Trophoblast cell (in vitro differentiated cells and primary cell): ENCODE results near the gene DDX56.

Source experiments
- DNase-seq, 2 donors: peaks; one replicate each; pipeline ENCODE4 v3.0.0-alpha.2; 2016
- H2AFZ ChIP-seq: 2 replicates; pipeline ENCODE4 v1.6.1; 2013; ENCODE audit warnings: low read length, moderate library complexity, mild to moderate bottlenecking; ENCODE audit not compliant: insufficient read depth, poor library complexity
- H2AK5ac ChIP-seq: 2 replicates; pipeline ENCODE4 v1.6.1; 2013; ENCODE audit warnings: mild to moderate bottlenecking, low read length
- H2BK120ac ChIP-seq: 2 replicates; pipeline ENCODE4 v1.6.1; 2013; ENCODE audit warnings: low read length, mild to moderate bottlenecking, moderate library complexity; ENCODE audit not compliant: insufficient read depth, poor library complexity
- H2BK12ac ChIP-seq: 2 replicates; pipeline ENCODE4 v1.6.1; 2013; ENCODE audit warnings: mild to moderate bottlenecking, low read length, moderate library complexity
- H2BK5ac ChIP-seq: 2 replicates; pipeline ENCODE4 v1.6.1; 2013; ENCODE audit warnings: low read length, low read depth, moderate library complexity, mild to moderate bottlenecking; ENCODE audit not compliant: poor library complexity
- H3K14ac ChIP-seq: 2 replicates; pipeline ENCODE4 v1.6.1; 2013; ENCODE audit warnings: mild to moderate bottlenecking, low read length
- H3K18ac ChIP-seq: 2 replicates; pipeline ENCODE4 v1.6.1; 2013; ENCODE audit warnings: mild to moderate bottlenecking, low read length
- H3K23ac ChIP-seq: 2 replicates; pipeline ENCODE4 v1.6.1; 2013; ENCODE audit warnings: low read length
- H3K27ac ChIP-seq: 2 replicates; pipeline ENCODE4 v1.5.1; 2013; ENCODE audit warnings: low read depth, mild to moderate bottlenecking, inconsistent platforms, low read length, moderate library complexity
- H3K27me3 ChIP-seq: 2 replicates; pipeline ENCODE4 v1.6.1; 2013; ENCODE audit warnings: inconsistent platforms, mild to moderate bottlenecking, low read length, moderate library complexity; ENCODE audit not compliant: insufficient read depth
- H3K36me3 ChIP-seq, 2 experiments: 1 replicate in 1 of 2; 2 replicates in 1 of 2; pipeline ENCODE4 v1.6.1; 2013; ENCODE audit warnings: low read length in 2 of 2, mild to moderate bottlenecking in 2 of 2, moderate library complexity in 1 of 2; ENCODE audit not compliant: insufficient read depth in 2 of 2, control insufficient read depth in 1 of 2
- H3K4ac ChIP-seq: 2 replicates; pipeline ENCODE4 v1.6.1; 2013; ENCODE audit warnings: low read depth, mild to moderate bottlenecking, low read length, moderate library complexity
- H3K4me1 ChIP-seq, 2 experiments: 1 replicate in 1 of 2; 2 replicates in 1 of 2; pipeline ENCODE4 v1.6.1; 2013; ENCODE audit warnings: low read length in 2 of 2, mild to moderate bottlenecking in 2 of 2, moderate library complexity in 1 of 2; ENCODE audit not compliant: insufficient read depth in 2 of 2, control insufficient read depth in 1 of 2
- H3K4me2 ChIP-seq: 2 replicates; pipeline ENCODE4 v1.6.1; 2013; ENCODE audit warnings: inconsistent platforms, mild to moderate bottlenecking, low read length, moderate library complexity
- H3K4me3 ChIP-seq: 2 replicates; pipeline ENCODE4 v1.5.1; 2013; ENCODE audit warnings: mild to moderate bottlenecking, low read depth, low read length, inconsistent platforms
- H3K79me1 ChIP-seq: one replicate; pipeline ENCODE4 v1.6.1; 2013; ENCODE audit warnings: low read length
- H3K79me2 ChIP-seq: 2 replicates; pipeline ENCODE4 v1.6.1; 2013; ENCODE audit warnings: low read length, mild to moderate bottlenecking; ENCODE audit not compliant: control insufficient read depth, insufficient read depth, poor library complexity
- H3K9ac ChIP-seq: 2 replicates; pipeline ENCODE4 v1.6.1; 2013; ENCODE audit warnings: mild to moderate bottlenecking, low read length
- H3K9me3 ChIP-seq: 2 replicates; pipeline ENCODE4 v1.6.1; 2013; ENCODE audit warnings: low read depth, mild to moderate bottlenecking, control low read depth, inconsistent platforms, low read length; ENCODE audit not compliant: insufficient read depth
- H4K12ac ChIP-seq: 2 replicates; pipeline ENCODE4 v1.6.1; 2013; ENCODE audit warnings: low read depth, mild to moderate bottlenecking, low read length, moderate library complexity
- H4K8ac ChIP-seq: 2 replicates; pipeline ENCODE4 v1.6.1; 2013; ENCODE audit warnings: low read depth, mild to moderate bottlenecking, low read length, moderate library complexity
- H4K91ac ChIP-seq: one replicate; pipeline ENCODE4 v1.6.1; 2013; ENCODE audit warnings: low read depth, mild to moderate bottlenecking, low read length, moderate library complexity
- WGBS: extraction: QIAGEN DNeasy Blood & Tissue Kit; methylation state at CpG from one replicate; pipeline ENCODE4 v1.1.7; 2013; ENCODE audit warnings: missing lambda C conversion rate; ENCODE audit not compliant: insufficient read length, insufficient coverage; ENCODE audit errors: extremely low coverage; 5-methylcytosine and 5-hydroxymethylcytosine counted together

DDX56 gene

DNA sequence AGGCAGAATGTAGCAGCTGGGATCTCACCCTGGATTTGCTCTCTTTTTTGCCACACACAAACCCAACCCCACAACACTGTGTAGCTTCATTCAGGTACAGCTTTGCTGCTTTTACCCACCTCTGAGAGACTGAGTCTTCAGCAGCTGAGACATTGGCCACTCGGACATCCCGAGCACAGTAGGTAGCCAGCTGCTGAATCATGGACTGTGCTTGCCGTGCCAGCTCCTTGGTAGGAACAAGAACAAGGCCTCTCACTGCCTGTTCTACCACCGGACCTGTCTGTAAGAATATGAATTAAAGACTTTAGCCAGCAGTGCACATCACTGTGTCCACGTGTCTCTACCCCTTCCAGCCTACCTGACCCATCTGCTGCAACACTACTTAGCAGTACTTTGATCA is 937 bp downstream of the DDX56 start:
- Histone ChIP-seq H3K79me1 (peaks cover 8% of the 10 kb centered on the region), H3K9me3 (no peaks in the 10 kb centered on the region), H3K23ac (no peak overlapping the region), H3K14ac (no peak overlapping the region), H2AFZ (no peak overlapping the region), H2BK12ac (no peak overlapping the region), H3K4me3 (no peak overlapping the region), H3K27me3 (no peaks in the 10 kb centered on the region), H3K9ac (peak overlapping the region; percentile 26), H3K79me2 (peaks cover 12% of the 10 kb centered on the region), H3K18ac (peak overlapping the region; percentile 7), H3K4me2 (peak overlapping the region; percentile 68), H2BK5ac (no peak overlapping the region), H3K27ac (no peak overlapping the region), H4K91ac (no peak overlapping the region), H3K36me3 (peaks cover 51 to 60% of the 10 kb centered on the region in 2 experiments), H2BK120ac (no peak overlapping the region), H4K12ac (no peak overlapping the region), H4K8ac (no peak overlapping the region), H3K4ac (peak overlapping the region; percentile 57), H3K4me1 (peaks cover 3 to 7% of the 10 kb centered on the region in 2 experiments), H2AK5ac (no peak overlapping the region)
- WGBS, result no CpG with 5 or more reads among the region's 5 CpGs
- DNase-seq, result no peak

DNA sequence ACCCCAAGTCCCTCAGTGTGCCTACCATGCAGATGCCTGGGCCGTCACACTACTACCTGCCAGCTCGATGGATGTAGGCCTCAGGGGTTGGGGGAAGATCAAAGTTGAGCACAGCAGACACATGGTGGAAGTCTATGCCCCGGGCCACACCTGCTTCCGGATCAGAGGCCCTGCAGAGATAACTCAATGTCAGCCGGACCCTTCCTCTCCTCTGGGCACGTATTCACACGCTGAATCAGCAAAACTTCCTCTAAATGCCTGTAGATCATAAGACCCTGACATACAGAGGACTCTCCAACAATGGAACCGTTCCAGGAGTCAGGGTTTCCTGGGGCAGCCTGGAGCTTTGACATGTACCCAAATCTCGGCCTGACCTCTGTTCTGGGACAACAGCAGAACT is 3.7 kb downstream of the DDX56 start:
- no CpG with 5 or more reads among the region's 9 CpGs for WGBS
- DNase-seq, result no peak
- H3K27me3 ChIP-seq, result no peaks in the 10 kb centered on the region
- no peaks in the 10 kb centered on the region for H3K9me3 ChIP-seq
- no peak overlapping the region for H3K9ac ChIP-seq
- H3K14ac ChIP-seq, result no peak overlapping the region
- H3K4me2 ChIP-seq, result no peak overlapping the region
- no peak overlapping the region for H2BK12ac ChIP-seq
- H2BK5ac ChIP-seq, result no peak overlapping the region
- H2AFZ ChIP-seq, result no peak overlapping the region
- H3K36me3 ChIP-seq, result peaks cover 73 to 76% of the 10 kb centered on the region in 2 experiments
- no peak overlapping the region for H3K18ac ChIP-seq
- H3K4ac ChIP-seq, result no peak overlapping the region
- no peak overlapping the region for H2BK120ac ChIP-seq
- no peak overlapping the region for H3K23ac ChIP-seq
- H3K79me1 ChIP-seq, result peaks cover 8% of the 10 kb centered on the region
- H4K8ac ChIP-seq, result no peak overlapping the region
- H4K12ac ChIP-seq, result no peak overlapping the region
- no peak overlapping the region for H2AK5ac ChIP-seq
- H3K79me2 ChIP-seq, result peaks cover 12% of the 10 kb centered on the region
- H4K91ac ChIP-seq, result no peak overlapping the region
- no peak overlapping the region for H3K4me3 ChIP-seq
- H3K27ac ChIP-seq, result no peak overlapping the region
- peaks cover 3 to 7% of the 10 kb centered on the region in 2 experiments for H3K4me1 ChIP-seq

DNA sequence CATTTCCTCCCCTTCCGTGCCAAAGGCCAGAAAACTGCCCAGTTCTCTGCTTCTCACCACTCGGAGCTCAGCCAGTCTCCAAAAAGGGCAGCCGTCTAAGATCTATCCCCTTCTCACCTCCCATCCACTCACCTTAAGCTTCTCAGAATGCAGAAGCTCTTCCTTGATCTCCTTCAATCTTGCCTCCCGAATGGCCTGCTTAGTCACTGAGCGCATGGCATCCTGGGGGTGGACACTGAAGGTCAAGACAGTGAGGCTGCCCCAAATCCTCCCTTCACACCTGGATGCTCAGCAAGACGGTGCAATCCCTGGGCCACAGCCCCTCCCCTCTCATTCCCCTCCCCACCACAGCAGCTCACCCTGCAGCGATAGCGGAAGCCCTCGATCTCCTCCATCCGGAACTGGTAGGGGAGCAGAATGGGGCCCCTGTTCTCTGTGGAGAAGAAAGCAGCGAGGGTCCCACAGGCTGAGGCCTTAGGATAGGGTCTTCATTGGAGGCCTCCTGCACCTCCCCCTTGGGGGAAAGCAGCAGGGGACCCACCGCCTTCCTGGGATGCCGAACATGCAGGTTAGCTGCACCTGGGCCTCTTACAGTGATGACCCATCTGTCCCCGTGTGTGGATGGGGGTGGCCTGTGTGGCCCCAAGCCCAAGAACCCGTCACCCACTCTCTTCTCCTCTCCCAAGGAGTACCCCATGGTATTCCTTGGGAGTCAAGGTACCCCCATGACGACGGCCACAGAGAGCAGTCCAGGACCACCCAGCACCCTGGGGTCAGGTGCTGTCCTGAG is 4.7 kb downstream of the DDX56 start:
- no peaks in the 10 kb centered on the region for H3K27me3 ChIP-seq
- no peak overlapping the region for H3K4me3 ChIP-seq
- H2BK5ac ChIP-seq, result no peak overlapping the region
- no peak overlapping the region for H3K9ac ChIP-seq
- H2BK12ac ChIP-seq, result no peak overlapping the region
- no peak overlapping the region for H4K12ac ChIP-seq
- no peak overlapping the region for H2AFZ ChIP-seq
- peaks cover 3 to 5% of the 10 kb centered on the region in 2 experiments for H3K4me1 ChIP-seq
- no peak overlapping the region for H3K4me2 ChIP-seq
- H3K4ac ChIP-seq, result no peak overlapping the region
- H3K23ac ChIP-seq, result no peak overlapping the region
- H3K9me3 ChIP-seq, result no peaks in the 10 kb centered on the region
- H3K79me1 ChIP-seq, result peaks cover 5% of the 10 kb centered on the region
- no peak overlapping the region for H3K14ac ChIP-seq
- no peak overlapping the region for H4K8ac ChIP-seq
- H2BK120ac ChIP-seq, result no peak overlapping the region
- no peak overlapping the region for H2AK5ac ChIP-seq
- no peak for DNase-seq
- H3K79me2 ChIP-seq, result peaks cover 9% of the 10 kb centered on the region
- H3K18ac ChIP-seq, result no peak overlapping the region
- WGBS, result no CpG with 5 or more reads among the region's 17 CpGs
- no peak overlapping the region for H4K91ac ChIP-seq
- no peak overlapping the region for H3K27ac ChIP-seq
- H3K36me3 ChIP-seq, result peaks cover 80 to 86% of the 10 kb centered on the region in 2 experiments

DNA sequence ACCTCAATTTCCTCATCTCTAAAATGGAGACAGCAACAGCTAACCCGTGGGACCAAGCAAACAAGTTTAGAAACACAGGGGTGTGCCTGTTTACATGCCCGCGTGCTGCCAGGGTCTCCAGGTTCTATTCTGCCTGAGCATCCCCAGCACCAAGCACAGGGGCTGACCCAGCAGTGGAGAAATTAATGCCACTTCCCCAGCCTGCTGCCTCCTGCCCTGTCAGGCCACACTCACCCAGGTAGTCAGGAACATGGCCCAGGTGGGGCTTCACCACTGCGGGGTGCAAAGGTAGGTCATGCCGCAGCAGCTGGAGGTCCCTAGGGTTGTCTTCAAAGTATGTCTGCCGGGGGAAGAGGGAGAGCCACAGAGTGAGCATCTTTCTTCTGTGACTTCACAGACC is 5.8 kb downstream of the DDX56 start:
- H3K23ac ChIP-seq, result no peak overlapping the region
- no peak overlapping the region for H2BK12ac ChIP-seq
- H3K4me2 ChIP-seq, result no peak overlapping the region
- no peaks in the 10 kb centered on the region for H3K79me1 ChIP-seq
- H2AFZ ChIP-seq, result no peak overlapping the region
- H3K18ac ChIP-seq, result no peak overlapping the region
- DNase-seq, result no peak
- peaks cover 2% of the 10 kb centered on the region for H3K79me2 ChIP-seq
- no CpG with 5 or more reads among the region's 6 CpGs for WGBS
- H3K27me3 ChIP-seq, result no peaks in the 10 kb centered on the region
- no peak overlapping the region for H2BK120ac ChIP-seq
- H3K14ac ChIP-seq, result no peak overlapping the region
- no peak overlapping the region for H2AK5ac ChIP-seq
- H3K36me3 ChIP-seq, result peaks cover 84 to 91% of the 10 kb centered on the region in 2 experiments
- no peak overlapping the region for H3K4me3 ChIP-seq
- H2BK5ac ChIP-seq, result no peak overlapping the region
- H4K12ac ChIP-seq, result no peak overlapping the region
- H3K4me1 ChIP-seq, result peaks cover 2 to 4% of the 10 kb centered on the region in 2 experiments
- H3K4ac ChIP-seq, result no peak overlapping the region
- no peak overlapping the region for H3K9ac ChIP-seq
- no peak overlapping the region for H4K91ac ChIP-seq
- H4K8ac ChIP-seq, result no peak overlapping the region
- no peaks in the 10 kb centered on the region for H3K9me3 ChIP-seq
- no peak overlapping the region for H3K27ac ChIP-seq
